Measurements from ENCODE around the gene TSHZ2. TPM values are rescaled to one million over a fixed set of nuclear protein-coding genes. Genes with fewer than 3 reads are reported as not detected.

TSHZ2 gene
- total and polyA plus RNA-seq, 9 of the 15 experiments (the other 6 are each of a cell fraction or from before 2014, with no cell fraction given): 0.03 to 0.20 (median 0.05) TPM; not detected in 4

DNA sequence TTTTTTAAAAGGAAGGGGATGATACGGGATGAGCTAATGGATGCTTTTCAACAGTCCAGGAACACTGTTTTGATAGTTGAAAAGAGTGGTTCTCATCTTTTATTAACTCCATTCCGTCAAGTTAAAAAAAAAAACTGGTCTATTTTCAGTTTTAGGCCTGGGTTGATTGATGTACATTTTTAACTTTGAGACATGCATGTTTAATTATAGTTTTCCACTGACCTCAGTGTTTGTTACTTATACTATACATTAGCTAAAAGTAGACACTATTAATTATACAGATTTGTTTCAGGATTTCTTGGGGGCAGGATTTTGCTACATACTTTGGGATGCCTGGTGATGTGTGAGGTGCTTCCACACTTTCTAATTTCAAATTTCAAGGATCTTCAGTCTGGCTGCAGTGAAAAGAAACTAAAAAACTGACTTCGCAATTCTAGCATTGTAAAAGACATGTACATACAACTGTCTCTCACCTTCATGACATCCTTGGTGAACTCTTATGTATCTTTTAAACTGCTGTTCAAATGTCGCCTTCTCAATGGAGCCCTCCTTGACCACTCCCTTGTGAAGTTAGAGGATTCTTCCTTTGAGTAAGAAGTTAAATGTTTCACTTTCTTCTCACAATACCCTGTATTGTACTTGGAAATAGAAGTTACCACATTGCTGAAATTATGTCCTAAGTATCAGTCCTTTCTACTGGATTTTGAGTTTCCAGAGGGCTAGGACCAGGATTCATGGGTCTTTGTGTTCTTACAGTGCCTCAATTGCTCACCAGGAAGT, 101.7 kb downstream of the TSHZ2 start:
- Histone ChIP-seq H3K9ac (ENCODE audit: insufficient read depth in 1 of 2, low read depth in 2 of 2, low read length in 2 of 2) (no peak overlapping the region), H3K9me1 (ENCODE audit: control insufficient read depth, insufficient read depth, low read length) (no peaks in the 10 kb centered on the region), H3K9me3 (replicated peaks; ENCODE audit: control insufficient read depth, insufficient read depth, low read depth, low read length) (no peaks in the 10 kb centered on the region), H3K27ac (ENCODE audit: extremely low read depth, low read depth, low read length) (no peak overlapping the region), H3K36me3 (ENCODE audit: control insufficient read depth, insufficient read depth, low read length) (no peaks in the 10 kb centered on the region), H4K20me1 (replicated peaks; ENCODE audit: control insufficient read depth, insufficient read depth, low read length) (no peaks in the 10 kb centered on the region), H2AFZ (ENCODE audit: low read depth, low read length) (no peak overlapping the region), H3K4me2 (ENCODE audit: insufficient read depth, low read length) (no peak overlapping the region), H3K4me1 (replicated peaks in 1 of 2; ENCODE audit: control insufficient read depth in 2 of 2, insufficient read depth in 2 of 2, low read length in 2 of 2) (no peaks in the 10 kb centered on the region), H3K27me3 (ENCODE audit: control insufficient read depth in 2 of 2, insufficient read depth in 2 of 2, low read length in 2 of 2) (peaks cover 4 to 9% of the 10 kb centered on the region in 2 experiments; a peak in 3 of 5 replicates), H3K79me2 (ENCODE audit: control insufficient read depth, insufficient read depth, low read length) (no peaks in the 10 kb centered on the region), H3K4me3 (no peak overlapping the region)
- POLR2A ChIA-PET: no interaction called here
- CTCF ChIA-PET (ENCODE audit: low intra/inter-chr PET ratio): no interaction called here
- FAIRE-seq (no peak), DNase-seq (ENCODE audit: extremely low read depth in 1 of 4, low spot score in 3 of 4) (no peak), ATAC-seq (no peak)
- intact Hi-C loops (cut with micrococcal nuclease) (no loop called here), in situ Hi-C loops (cut with MboI) (no loop called here)
- no TSS peak for BruUV-seq (replicated peaks)
- WGBS (ENCODE audit: insufficient coverage, low coverage, missing lambda C conversion rate): 0% methylated on average over 4 of the region's 4 CpGs
- TF ChIP-seq, protein P1, sequence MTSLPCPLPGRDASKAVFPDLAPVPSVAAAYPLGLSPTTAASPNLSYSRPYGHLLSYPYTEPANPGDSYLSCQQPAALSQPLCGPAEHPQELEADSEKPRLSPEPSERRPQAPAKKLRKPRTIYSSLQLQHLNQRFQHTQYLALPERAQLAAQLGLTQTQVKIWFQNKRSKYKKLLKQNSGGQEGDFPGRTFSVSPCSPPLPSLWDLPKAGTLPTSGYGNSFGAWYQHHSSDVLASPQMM (CRISPR knock-in tag; IDR thresholded peaks at IDR 0.05): no peak
- TF ChIP-seq NR2C1 (IDR thresholded peaks at IDR 0.05): no peak
- TF ChIP-seq NR2C1 (tag; IDR thresholded peaks at IDR 0.05): no peak
- TF ChIP-seq, protein P2, sequence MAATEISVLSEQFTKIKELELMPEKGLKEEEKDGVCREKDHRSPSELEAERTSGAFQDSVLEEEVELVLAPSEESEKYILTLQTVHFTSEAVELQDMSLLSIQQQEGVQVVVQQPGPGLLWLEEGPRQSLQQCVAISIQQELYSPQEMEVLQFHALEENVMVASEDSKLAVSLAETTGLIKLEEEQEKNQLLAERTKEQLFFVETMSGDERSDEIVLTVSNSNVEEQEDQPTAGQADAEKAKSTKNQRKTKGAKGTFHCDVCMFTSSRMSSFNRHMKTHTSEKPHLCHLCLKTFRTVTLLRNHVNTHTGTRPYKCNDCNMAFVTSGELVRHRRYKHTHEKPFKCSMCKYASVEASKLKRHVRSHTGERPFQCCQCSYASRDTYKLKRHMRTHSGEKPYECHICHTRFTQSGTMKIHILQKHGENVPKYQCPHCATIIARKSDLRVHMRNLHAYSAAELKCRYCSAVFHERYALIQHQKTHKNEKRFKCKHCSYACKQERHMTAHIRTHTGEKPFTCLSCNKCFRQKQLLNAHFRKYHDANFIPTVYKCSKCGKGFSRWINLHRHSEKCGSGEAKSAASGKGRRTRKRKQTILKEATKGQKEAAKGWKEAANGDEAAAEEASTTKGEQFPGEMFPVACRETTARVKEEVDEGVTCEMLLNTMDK (IDR thresholded peaks at IDR 0.05; ENCODE audit: borderline replicate concordance, insufficient read depth, low read depth, low read length, poor library complexity, severe bottlenecking): no peak
- TF ChIP-seq PPARD (CRISPR knock-in tag; IDR thresholded peaks at IDR 0.05): no peak
- TF ChIP-seq, protein P3, sequence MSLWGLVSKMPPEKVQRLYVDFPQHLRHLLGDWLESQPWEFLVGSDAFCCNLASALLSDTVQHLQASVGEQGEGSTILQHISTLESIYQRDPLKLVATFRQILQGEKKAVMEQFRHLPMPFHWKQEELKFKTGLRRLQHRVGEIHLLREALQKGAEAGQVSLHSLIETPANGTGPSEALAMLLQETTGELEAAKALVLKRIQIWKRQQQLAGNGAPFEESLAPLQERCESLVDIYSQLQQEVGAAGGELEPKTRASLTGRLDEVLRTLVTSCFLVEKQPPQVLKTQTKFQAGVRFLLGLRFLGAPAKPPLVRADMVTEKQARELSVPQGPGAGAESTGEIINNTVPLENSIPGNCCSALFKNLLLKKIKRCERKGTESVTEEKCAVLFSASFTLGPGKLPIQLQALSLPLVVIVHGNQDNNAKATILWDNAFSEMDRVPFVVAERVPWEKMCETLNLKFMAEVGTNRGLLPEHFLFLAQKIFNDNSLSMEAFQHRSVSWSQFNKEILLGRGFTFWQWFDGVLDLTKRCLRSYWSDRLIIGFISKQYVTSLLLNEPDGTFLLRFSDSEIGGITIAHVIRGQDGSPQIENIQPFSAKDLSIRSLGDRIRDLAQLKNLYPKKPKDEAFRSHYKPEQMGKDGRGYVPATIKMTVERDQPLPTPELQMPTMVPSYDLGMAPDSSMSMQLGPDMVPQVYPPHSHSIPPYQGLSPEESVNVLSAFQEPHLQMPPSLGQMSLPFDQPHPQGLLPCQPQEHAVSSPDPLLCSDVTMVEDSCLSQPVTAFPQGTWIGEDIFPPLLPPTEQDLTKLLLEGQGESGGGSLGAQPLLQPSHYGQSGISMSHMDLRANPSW (CRISPR knock-in tag; IDR thresholded peaks at IDR 0.05): no peak
- TF ChIP-seq POLR3G (IDR thresholded peaks at IDR 0.05; ENCODE audit: extremely low read depth, insufficient read length, insufficient replicate concordance): no peak
- TF ChIP-seq GATAD2A (IDR thresholded peaks at IDR 0.05): no peak
- no peak for TF ChIP-seq ZKSCAN1 (IDR thresholded peaks at IDR 0.05; ENCODE audit: low read depth, low read length)
- TF ChIP-seq, protein P4, sequence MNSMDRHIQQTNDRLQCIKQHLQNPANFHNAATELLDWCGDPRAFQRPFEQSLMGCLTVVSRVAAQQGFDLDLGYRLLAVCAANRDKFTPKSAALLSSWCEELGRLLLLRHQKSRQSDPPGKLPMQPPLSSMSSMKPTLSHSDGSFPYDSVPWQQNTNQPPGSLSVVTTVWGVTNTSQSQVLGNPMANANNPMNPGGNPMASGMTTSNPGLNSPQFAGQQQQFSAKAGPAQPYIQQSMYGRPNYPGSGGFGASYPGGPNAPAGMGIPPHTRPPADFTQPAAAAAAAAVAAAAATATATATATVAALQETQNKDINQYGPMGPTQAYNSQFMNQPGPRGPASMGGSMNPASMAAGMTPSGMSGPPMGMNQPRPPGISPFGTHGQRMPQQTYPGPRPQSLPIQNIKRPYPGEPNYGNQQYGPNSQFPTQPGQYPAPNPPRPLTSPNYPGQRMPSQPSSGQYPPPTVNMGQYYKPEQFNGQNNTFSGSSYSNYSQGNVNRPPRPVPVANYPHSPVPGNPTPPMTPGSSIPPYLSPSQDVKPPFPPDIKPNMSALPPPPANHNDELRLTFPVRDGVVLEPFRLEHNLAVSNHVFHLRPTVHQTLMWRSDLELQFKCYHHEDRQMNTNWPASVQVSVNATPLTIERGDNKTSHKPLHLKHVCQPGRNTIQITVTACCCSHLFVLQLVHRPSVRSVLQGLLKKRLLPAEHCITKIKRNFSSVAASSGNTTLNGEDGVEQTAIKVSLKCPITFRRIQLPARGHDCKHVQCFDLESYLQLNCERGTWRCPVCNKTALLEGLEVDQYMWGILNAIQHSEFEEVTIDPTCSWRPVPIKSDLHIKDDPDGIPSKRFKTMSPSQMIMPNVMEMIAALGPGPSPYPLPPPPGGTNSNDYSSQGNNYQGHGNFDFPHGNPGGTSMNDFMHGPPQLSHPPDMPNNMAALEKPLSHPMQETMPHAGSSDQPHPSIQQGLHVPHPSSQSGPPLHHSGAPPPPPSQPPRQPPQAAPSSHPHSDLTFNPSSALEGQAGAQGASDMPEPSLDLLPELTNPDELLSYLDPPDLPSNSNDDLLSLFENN (IDR thresholded peaks at IDR 0.05; ENCODE audit: low read depth in 2 of 2, low read length in 2 of 2): no peak
- TF ChIP-seq DNMT1 (IDR thresholded peaks at IDR 0.05): no peak
